Esophagus muscularis mucosa (tissue), 4 donors: Measurements from ENCODE around the gene ERCC4. TPM values are rescaled to one million over a fixed set of nuclear protein-coding genes. Genes with fewer than 3 reads are reported as not detected.
A peak's percentile ranks its signal among the peaks of the same experiment; 100 is the strongest.

Experiments used
- DNase-seq: peaks from one replicate; pipeline ENCODE4 v3.0.0-alpha.2; 2017; ENCODE audit errors: extremely low spot score
- H3K27ac ChIP-seq, 4 donors: fragments of 200-600 bp; sonication (generic); replicated peaks in 1 of 4; 1 replicate in 3 of 4; 2 replicates in 1 of 4; pipeline ENCODE4 v1.5.1; 2016 to 2019; ENCODE audit warnings: mild to moderate bottlenecking in 1 of 4
- H3K27me3 ChIP-seq, 4 donors: fragments of 200-600 bp; sonication (generic); one replicate each; pipeline versions ENCODE4 v1.5.1 to v1.6.0; 2016 to 2019
- H3K36me3 ChIP-seq, 4 donors: fragments of 200-600 bp; sonication (generic); one replicate each; pipeline ENCODE4 v1.5.1; 2016 to 2019
- H3K4me1 ChIP-seq, 4 donors: fragments of 200-600 bp; sonication (generic); one replicate each; pipeline ENCODE4 v1.5.1; 2016 to 2019
- H3K4me3 ChIP-seq, 4 donors: fragments of 200-600 bp; sonication (generic); 1 replicate in 2 of 4; 2 replicates in 2 of 4; pipeline ENCODE4 v1.5.1; 2016 to 2019; ENCODE audit warnings: mild to moderate bottlenecking in 4 of 4, moderate library complexity in 1 of 4
- H3K9me3 ChIP-seq, 4 donors: fragments of 200-600 bp; sonication (generic); 1 replicate in 3 of 4; 2 replicates in 1 of 4; pipeline ENCODE4 v1.5.1; 2016 to 2019
- EP300 ChIP-seq: sonication (generic); formaldehyde crosslinking; IDR thresholded peaks from one replicate; pipeline ENCODE4 v1.6.1; 2017; ENCODE audit warnings: antibody characterized with exemption
- POLR2A ChIP-seq: fragments of 450-650 bp; IDR thresholded peaks from one replicate; pipeline ENCODE4 v1.6.1; 2017; ENCODE audit warnings: antibody characterized with exemption, moderate library complexity, mild to moderate bottlenecking, low read depth
- POLR2AphosphoS5 ChIP-seq, 2 donors: sonication (generic); formaldehyde crosslinking; IDR thresholded peaks; one replicate each; pipeline ENCODE4 v1.6.1; 2017; ENCODE audit warnings: antibody characterized with exemption in 2 of 2
- WGBS: methylation state at CpG from one replicate; pipeline ENCODE4 v1.1.5; 2018; 5-methylcytosine and 5-hydroxymethylcytosine counted together
- intact Hi-C: fragments of 100-400 bp; cut with DNase I; formaldehyde crosslinking; loops from one replicate; pipeline ENCODE4 v1.15.1; 2023
- total RNA-seq, 4 donors: library from RNA; depleted of rRNA; stranded (reverse); fragments of >200 nt; gene quantifications; one replicate each; pipeline versions ENCODE4 v1.1.0 to v1.2.1, GENCODE V29; 2016
- TF ChIP-seq, protein P1 (sequence below), 3 experiments: fragments of 200-600 bp in 2 of 3; fragments of 450-650 bp in 1 of 3; sonication (generic) in 2 of 3; IDR thresholded peaks; one replicate each; pipeline ENCODE4 v1.5.1; 2017 to 2019; ENCODE audit warnings: antibody characterized with exemption in 3 of 3, mild to moderate bottlenecking in 2 of 3, moderate library complexity in 1 of 3

ERCC4 gene
- total RNA-seq, 4 donors from 2014 or later, result 4.6 to 10.0 (median 8.6) TPM

DNA sequence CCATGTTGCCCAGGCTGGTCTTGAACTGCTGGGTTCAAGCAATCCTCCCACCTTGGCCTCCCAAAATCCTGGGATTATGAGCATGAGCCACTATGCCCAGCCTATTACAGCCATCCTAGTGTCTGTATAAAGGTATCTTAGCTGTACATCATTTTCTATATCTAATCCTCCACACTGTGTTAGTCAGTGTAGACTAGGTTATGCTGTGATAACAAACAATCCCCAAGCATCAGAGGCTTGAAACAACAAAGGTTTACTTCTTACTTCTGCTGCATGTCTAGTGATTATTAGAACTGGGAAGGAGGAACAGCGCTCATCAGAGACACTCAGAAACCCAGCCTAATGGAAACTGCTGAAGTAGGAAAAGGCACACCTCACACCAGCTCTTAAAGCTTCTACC lies 68.1 kb downstream of the ERCC4 start:
- Histone ChIP-seq H3K9me3 (no peaks in the 10 kb centered on the region), H3K27me3 (no peaks in the 10 kb centered on the region), H3K4me3 (no peak overlapping the region), H3K36me3 (no peaks in the 10 kb centered on the region), H3K4me1 (no peaks in the 10 kb centered on the region), H3K27ac (no peak overlapping the region)
- DNase-seq, result peak; percentile 29
- intact Hi-C loops, result no loop called here
- WGBS, result 100% methylated on average over 1 of the region's 1 CpG
- no peak for TF ChIP-seq EP300
- no peak for TF ChIP-seq POLR2A
- no peak for TF ChIP-seq POLR2AphosphoS5 (IDR thresholded peaks at IDR 0.05)
- TF ChIP-seq, protein P1, sequence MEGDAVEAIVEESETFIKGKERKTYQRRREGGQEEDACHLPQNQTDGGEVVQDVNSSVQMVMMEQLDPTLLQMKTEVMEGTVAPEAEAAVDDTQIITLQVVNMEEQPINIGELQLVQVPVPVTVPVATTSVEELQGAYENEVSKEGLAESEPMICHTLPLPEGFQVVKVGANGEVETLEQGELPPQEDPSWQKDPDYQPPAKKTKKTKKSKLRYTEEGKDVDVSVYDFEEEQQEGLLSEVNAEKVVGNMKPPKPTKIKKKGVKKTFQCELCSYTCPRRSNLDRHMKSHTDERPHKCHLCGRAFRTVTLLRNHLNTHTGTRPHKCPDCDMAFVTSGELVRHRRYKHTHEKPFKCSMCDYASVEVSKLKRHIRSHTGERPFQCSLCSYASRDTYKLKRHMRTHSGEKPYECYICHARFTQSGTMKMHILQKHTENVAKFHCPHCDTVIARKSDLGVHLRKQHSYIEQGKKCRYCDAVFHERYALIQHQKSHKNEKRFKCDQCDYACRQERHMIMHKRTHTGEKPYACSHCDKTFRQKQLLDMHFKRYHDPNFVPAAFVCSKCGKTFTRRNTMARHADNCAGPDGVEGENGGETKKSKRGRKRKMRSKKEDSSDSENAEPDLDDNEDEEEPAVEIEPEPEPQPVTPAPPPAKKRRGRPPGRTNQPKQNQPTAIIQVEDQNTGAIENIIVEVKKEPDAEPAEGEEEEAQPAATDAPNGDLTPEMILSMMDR (IDR thresholded peaks at IDR 0.05), result no peak

DNA sequence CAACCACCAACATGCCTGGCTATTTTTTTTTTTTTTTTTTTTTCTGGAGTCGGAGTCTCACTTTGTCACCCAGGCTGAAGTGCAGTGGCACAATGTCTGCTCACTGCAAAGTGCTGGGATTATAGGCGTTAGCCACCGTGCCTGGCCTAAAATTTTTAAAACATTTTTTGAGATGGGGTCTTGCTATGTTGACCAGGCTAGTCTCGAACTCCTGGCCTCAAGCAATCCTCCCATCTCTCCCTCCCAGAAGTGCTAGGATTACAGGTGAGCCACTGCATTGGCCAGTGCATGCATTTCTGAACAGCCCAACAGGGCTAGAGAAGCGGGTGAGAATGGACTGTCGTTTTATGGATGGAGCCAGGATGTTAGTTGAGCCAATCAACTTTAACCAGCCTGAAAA lies 72.4 kb downstream of the ERCC4 start:
- Histone ChIP-seq H3K27me3 (no peaks in the 10 kb centered on the region), H3K4me1 (peaks cover 7 to 13% (median 9%) of the 10 kb centered on the region in 4 donors), H3K9me3 (no peaks in the 10 kb centered on the region), H3K4me3 (no peak overlapping the region), H3K27ac (no peak overlapping the region), H3K36me3 (no peaks in the 10 kb centered on the region)
- TF ChIP-seq EP300 (no peak), POLR2AphosphoS5 (IDR thresholded peaks at IDR 0.05) (no peak), POLR2A (no peak)
- TF ChIP-seq, protein P1 (IDR thresholded peaks at IDR 0.05), result no peak
- 87% methylated on average over 6 of the region's 6 CpGs for WGBS
- intact Hi-C loops, result no loop called here
- peak; percentile 70 for DNase-seq

DNA sequence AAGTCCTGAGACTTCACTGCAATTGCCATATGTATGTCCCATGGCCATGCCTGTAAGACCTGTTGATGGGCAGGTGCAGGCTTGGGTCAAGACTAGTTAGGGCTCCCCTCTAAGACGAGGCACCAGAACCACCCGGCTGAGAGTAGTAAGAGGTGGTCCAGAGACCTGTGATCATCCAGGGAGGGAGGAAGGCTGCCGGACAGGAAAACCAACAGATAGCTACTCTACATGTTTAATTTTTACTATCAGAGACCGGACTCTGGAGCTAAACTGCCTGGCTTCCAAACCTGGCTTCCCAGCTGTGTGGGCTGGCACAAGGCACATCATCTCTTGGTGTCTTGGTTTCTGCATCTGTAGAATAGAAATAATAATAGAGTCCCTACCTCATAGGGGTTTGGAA lies 73.0 kb downstream of the ERCC4 start:
- H3K9me3 ChIP-seq, result no peaks in the 10 kb centered on the region
- H3K27ac ChIP-seq, result no peak overlapping the region
- no peak overlapping the region for H3K4me3 ChIP-seq
- intact Hi-C loops, result no loop called here
- DNase-seq, result peak; percentile 79
- peaks cover 7 to 13% (median 9%) of the 10 kb centered on the region in 4 donors for H3K4me1 ChIP-seq
- WGBS, result 92% methylated on average over 4 of the region's 4 CpGs
- no peaks in the 10 kb centered on the region for H3K27me3 ChIP-seq
- no peaks in the 10 kb centered on the region for H3K36me3 ChIP-seq
- TF ChIP-seq EP300 (no peak), POLR2AphosphoS5 (IDR thresholded peaks at IDR 0.05) (no peak), POLR2A (no peak)
- TF ChIP-seq, protein P1 (IDR thresholded peaks at IDR 0.05), result no peak

DNA sequence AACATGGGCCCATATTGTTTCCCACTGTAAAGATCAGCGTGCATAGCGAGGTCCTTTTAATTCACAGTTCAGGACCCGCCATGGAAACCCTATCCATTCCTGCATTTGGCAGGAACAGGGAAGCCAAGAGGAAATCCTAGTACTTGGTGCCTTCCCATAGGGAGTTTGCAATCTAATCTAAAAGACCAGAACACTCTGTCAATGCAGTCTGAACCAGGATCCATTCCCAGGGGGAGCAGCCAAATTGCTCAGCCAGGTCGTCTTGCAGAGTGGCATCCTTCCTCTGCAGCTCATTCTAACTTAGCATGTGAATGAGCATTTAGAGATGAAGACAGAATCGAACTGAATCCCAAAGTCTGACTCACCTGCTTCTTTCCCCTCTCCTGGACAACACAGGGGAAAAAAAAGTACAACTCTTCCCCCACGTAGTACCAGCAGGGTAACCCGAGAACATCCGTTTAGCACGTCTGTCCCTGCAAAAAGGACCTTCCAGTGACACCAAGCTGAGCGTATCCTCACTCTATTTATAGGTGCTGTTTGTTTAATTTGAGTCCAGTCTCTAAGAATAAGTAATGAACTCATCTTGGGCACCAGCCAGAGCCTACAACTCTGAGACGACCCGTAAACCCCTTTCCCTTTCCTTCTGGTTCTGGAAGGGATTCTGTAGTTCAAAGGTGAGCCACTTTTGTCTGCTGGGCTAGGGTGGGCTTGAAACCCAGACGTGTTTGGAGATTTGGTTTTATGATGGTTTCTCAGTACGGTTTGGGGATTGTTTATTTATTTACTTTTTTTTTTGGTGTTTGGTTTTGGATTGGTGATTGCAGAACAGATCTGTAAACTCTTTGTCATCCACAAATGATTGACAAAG lies 74.5 kb downstream of the ERCC4 start:
- H3K27ac ChIP-seq, result no peak overlapping the region
- no peaks in the 10 kb centered on the region for H3K9me3 ChIP-seq
- peak; percentile 78 for DNase-seq
- 41% methylated on average over 14 of the region's 14 CpGs for WGBS
- no peaks in the 10 kb centered on the region for H3K36me3 ChIP-seq
- no peak overlapping the region for H3K4me3 ChIP-seq
- H3K27me3 ChIP-seq, result no peaks in the 10 kb centered on the region
- TF ChIP-seq EP300 (no peak), POLR2AphosphoS5 (IDR thresholded peaks at IDR 0.05) (no peak), POLR2A (no peak)
- TF ChIP-seq, protein P1 (IDR thresholded peaks at IDR 0.05), result no peak
- intact Hi-C loops, result no loop called here
- H3K4me1 ChIP-seq, result peaks cover 7 to 24% (median 12%) of the 10 kb centered on the region in 4 donors

DNA sequence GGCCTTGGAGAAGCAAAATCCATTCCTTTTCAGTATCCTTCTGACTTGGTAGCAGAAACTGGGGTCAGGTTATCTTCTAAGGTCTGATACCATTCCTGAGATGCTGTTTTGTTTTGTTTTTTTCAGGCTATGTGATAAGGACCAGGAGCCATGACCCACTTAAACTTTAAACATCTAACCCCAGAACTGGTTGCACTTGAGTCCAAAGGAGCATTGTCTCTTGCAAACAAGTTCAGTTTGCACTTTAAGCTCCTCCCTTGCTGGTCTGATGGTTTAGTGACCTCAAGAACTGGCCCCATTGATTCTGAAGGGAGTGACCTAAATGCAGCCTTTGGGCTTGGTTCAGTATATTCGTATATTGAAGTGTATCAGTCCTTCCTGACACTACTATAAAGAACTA lies 75.2 kb downstream of the ERCC4 start:
- Histone ChIP-seq H3K36me3 (no peaks in the 10 kb centered on the region), H3K27me3 (no peaks in the 10 kb centered on the region), H3K27ac (no peak overlapping the region), H3K4me3 (no peak overlapping the region), H3K9me3 (no peaks in the 10 kb centered on the region), H3K4me1 (peaks cover 7 to 29% (median 12%) of the 10 kb centered on the region in 4 donors)
- intact Hi-C loops, result no loop called here
- WGBS, result 81% methylated on average over 1 of the region's 1 CpG
- TF ChIP-seq EP300 (no peak), POLR2AphosphoS5 (IDR thresholded peaks at IDR 0.05) (no peak)
- DNase-seq, result peak; percentile 31
